Inferior parietal cortex (tissue), 1 donor: Measurements from ENCODE around the gene ANKIB1.
"Not testable (repeated sequence)": the region's sequence is repeated elsewhere in the genome, so short reads cannot be mapped to it uniquely, and the experiment has no call there.

Experiments
- DNase-seq: peaks from one replicate; pipeline ENCODE4 v3.0.0-alpha.2; 2016; ENCODE audit errors: extremely low spot score

ANKIB1 gene

DNA sequence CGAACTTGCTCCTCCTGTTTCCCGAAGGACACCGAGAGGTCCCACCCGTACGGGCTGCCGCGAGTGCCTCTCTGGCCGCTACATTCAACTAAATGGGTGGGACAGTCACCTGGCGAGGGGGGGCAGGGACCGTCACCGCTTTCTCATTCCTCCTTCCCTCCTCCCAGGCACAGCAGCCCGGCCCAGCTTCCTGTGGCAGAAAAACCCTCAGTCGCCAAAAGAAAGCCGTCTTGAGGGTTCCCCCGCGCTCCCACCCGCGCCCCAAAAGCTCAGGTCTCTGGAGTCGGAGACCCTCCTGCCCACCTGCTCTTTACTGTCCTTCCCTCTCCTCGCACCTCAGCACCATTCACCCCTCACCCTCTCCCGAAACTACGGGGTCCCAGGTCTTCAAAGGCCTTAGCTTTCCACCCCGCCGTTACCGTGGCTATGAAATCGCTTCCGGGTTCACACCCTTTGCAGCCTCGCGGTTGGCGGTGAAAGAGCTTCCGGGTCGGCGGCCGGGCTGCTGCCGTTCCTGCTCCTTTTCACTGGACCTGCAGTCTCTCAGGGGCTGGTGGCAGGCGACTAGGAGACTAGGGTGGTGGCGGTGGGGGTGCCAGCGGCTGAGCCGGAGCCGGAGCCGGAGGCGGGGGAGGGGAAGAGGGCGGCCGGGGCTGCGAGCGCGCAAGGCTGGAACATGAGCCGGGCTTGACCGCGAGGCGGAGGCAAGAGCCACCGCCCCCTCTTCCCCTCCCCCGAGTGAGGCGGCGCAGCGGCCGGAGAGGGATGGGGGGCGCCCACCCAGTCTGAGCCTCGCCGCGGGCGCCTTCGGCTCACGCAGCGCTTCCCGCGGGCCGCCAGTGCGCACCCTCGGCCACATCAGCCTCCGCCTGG is at the start of gene ANKIB1, which contains the start of gene KRIT1:
TSS of gene ANKIB1 (plus strand) at position 488 of the 873 bp plus-strand sequence. CDS start 49,005 bp downstream, outside the sequence.
TSS of gene KRIT1 (minus strand) at position 428 of the 873 bp plus-strand sequence. CDS start 3,779 bp downstream, outside the sequence.
- peak; percentile 89 for DNase-seq

- DNase-seq = no peak
These were observed 45.0 kb upstream of the ANKIB1 start for GRCh38 chr7:92200791-92201190.

DNA sequence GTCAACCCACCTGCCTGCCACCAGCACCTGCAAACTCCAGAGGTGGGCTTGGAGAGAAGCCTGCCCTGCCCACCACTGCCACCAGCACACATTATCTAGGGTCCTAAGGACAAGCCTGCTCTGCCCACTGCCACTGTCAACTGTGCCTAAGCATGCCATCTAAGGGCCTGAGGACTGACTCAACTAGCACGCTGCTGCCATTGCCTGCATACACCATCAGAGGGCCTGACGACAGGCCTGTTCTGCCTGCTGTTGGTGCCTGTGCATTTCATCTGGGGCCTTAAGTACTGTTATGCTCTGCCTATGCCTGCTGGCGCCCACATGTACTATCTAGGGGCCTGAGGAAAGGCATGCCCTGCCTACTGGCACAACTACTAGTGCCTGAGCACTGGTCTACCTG is 39.8 kb upstream of the ANKIB1 start:
- DNase-seq = no peak

GRCh38 chr7:92206672-92207071 is 39.1 kb upstream of the ANKIB1 start:
- DNase-seq = no peak

DNA sequence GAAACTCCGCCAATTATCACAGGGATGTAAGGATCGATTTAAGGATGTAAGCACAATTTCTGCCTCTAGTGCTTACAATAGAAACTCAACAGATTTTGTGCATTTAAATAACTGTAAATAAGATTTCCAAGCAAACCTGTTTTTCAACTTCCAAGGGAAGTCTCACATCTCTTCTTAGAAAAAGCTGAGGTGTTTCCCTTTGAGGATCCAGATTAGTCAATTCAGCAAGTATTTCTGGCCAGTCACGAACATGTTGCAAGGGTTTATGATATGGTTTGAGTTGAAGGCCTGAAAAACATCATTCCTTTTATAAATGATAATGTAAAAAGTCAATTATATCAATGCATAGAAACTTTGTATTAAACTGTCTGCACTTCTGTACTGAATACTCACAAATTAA is 24.0 kb upstream of the ANKIB1 start:
- DNase-seq = no peak

- DNase-seq = no peak
These were observed 18.8 kb upstream of the ANKIB1 start for GRCh38 chr7:92226981-92227380.

GRCh38 chr7:92228100-92228499 is 17.7 kb upstream of the ANKIB1 start:
- DNase-seq = no peak

DNA sequence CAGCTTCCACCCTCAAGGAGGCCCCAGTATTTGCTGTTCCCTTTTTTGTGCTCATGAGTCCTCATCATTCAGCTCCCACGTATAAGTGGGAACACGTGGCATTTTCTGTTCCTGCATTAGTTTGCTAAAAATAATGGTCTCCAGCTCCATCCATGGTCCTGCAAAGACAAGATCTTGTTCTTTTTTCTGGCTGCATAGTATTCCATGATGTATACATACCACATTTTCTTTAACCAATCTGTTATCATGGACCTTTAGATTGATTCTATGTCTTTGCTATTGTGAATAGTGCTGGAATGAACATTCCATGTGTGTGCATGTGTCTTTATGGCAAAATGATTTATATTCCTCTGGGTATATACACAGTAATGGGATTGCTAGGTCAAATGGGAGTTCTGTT is 17.0 kb upstream of the ANKIB1 start:
- DNase-seq = no peak

GRCh38 chr7:92230547-92230946 is 15.2 kb upstream of the ANKIB1 start:
- no peak for DNase-seq

GRCh38 chr7:92242972-92243371 is 2.8 kb upstream of the ANKIB1 start:
- DNase-seq = no peak

DNA sequence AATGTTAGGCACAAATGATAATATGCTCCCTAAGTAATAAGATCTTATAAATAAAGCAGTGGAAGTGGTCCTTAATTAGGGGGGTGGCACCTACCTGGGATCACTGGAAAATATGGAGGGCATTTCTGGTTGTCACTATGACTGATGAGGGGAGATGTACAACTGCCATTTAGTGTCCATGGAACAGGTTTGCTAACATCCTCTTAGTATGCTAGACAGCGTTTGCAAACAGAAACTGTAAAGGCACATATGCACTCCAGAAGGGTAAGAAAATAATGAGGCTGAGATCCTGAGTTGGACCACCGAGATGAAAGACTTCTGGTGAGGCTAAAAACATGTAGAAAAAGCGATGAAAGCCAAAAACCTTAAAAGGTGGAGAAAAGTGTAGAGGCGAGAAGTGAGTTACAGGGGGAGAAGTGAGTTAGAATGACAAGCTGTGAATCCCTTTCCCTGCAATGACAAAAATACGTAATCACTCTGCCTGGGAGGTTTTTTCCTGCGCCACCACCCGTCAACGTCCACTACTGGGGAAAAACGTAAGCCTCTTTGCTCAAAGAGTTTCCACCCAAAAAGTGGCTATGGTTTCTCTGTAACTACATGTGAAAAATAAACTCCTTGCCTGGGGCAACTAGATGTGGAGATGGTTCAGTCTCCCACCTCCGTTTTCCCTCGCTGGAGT is 827 bp upstream of the ANKIB1 start:
- peak; percentile 49 for DNase-seq

- DNase-seq = peak; percentile 37
These were observed 757 bp downstream of the ANKIB1 start for GRCh38 chr7:92246360-92247101.

GRCh38 chr7:92250603-92251002 is 4.8 kb downstream of the ANKIB1 start:
- no peak for DNase-seq

DNA sequence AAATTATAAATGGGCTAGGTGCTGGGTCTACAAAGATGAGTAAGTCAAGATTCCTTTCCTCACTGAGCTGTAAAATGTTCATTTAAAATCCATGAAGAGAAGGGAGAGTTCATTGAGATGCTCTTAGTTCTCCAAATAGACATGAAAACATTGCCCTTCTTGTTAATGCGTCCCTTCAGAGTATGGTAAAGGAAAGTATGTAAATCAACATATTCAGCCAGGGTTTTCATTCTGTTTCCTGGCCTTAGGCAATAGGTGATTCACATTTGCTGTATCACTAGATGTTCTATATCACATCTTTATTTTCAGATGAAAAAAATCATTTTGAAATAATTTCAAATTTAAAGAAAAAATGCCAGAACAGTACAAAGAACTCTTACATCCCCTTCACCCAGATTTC is 5.4 kb downstream of the ANKIB1 start:
- no peak for DNase-seq

DNA sequence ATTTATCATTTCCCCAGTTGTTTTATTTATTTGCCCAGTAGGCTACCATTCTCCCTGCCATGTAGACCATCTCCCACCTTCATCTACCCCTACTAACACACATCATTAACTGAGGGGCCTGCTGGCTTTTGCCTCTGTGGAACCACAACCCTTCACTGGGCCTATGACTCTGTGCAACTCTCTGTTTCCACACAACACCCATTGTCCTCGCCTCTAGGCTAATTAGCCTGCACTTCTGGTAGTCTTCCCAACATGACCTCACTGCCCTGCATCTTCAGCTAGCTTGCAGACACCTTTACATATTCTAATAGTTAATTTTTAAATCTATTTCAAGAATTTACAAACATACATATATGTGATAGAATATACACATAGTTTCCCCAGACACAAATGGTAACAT is 7.5 kb downstream of the ANKIB1 start:
- peak; percentile 65 for DNase-seq

DNA sequence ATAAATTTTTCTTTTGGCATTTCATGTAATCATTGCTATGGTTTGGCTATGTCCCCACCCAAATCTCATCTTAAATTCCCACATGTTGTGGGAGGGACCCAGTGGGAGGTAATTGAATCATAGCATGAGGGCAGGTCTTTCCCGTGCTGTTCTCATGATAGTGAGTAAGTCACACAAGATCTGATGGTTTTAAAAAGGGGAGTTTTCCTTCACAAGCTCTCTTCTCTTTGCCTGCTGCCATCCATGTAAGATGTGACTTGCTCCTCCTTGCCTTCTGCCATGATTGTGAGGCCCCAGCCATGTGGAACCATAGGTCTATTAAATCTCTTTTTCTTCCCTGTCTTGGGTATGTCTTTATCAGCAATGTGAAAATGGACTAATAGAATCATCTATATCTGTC is 9.0 kb downstream of the ANKIB1 start:
- DNase-seq = not testable (repeated sequence)

GRCh38 chr7:92255308-92255707 is 9.5 kb downstream of the ANKIB1 start:
- no peak for DNase-seq

DNA sequence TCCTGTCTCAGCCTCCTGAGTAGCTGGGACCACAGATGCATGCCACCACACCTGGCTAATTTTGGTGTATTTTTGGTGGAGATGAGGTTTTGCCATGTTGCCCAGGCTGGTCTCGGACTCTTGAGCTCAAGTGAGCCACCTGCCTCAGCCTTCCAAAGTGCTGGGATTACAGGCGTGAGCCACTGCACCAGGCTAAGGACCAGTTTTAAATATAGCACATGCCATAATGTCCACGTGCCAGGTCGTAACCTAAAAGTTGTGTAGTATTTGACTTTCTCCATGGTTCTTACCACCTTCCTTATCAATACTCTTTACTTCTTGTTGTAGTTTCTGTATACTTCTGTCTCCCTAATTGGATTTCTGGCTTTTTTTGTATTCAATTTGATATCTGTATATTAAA is 13.3 kb downstream of the ANKIB1 start:
- DNase-seq = no peak

DNA sequence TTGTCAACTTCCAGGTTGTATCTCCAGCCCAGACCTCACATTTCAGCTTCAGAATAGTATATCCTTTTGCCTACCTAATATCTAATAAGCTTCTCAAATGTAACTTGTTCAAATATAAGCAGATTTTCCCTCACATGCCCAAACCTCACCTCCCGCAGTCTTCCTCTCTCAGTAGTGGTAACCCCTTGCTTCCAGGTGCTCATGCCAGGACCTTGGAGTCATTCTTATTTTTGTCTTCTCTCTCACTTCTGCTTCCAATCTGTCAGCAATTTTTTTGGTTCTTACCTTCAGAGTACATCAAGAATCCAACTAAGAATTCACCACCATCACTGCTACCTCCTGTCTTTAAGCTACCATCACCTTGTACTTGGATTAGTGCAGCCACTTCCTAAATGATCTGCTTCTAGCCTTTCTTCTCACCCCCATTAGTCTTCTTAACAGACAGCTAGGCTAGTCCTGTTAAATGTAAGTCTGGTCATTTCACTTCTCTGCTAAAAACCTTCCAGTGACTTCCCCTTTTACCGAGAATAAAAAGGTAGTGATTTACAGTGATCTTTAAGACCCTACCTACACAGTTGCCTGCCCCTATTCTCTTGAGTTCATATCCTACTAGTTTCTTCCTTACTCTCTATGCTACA is 14.0 kb downstream of the ANKIB1 start:
- DNase-seq = no peak

GRCh38 chr7:92260248-92260781 is 14.5 kb downstream of the ANKIB1 start:
- no peak for DNase-seq

GRCh38 chr7:92266415-92267241 is 20.9 kb downstream of the ANKIB1 start:
- DNase-seq = no peak
